ENCODE results near the gene KRT83.

Gene KRT83

GRCh38 chr12:52267266-52267665 lies 53.9 kb downstream of the KRT83 start:
- Histone ChIP-seq H3K4me3 (ENCODE audit: low read depth, low read length) (no peak overlapping the region), H3K27ac (no peak overlapping the region), H3K4me2 (ENCODE audit: low read length) (no peak overlapping the region), H3K27me3 (ENCODE audit: control insufficient read depth, insufficient read depth, low read length) (no peaks in the 10 kb centered on the region), H3K36me3 (ENCODE audit: control insufficient read depth, insufficient read depth, low read length) (no peaks in the 10 kb centered on the region), H3K9me3 (ENCODE audit: control insufficient read depth, low read length) (no peaks in the 10 kb centered on the region), H3K79me2 (no peaks in the 10 kb centered on the region), H3K9ac (no peak overlapping the region), H3K4me1 (no peaks in the 10 kb centered on the region), H2AFZ (no peak overlapping the region)
- no peak for TF ChIP-seq CTCF (IDR thresholded peaks at IDR 0.05)

- Histone ChIP-seq H3K27me3 (ENCODE audit: control insufficient read depth, insufficient read depth, low read length) (no peaks in the 10 kb centered on the region), H3K27ac (no peak overlapping the region), H3K9me3 (ENCODE audit: control insufficient read depth, low read length) (no peaks in the 10 kb centered on the region), H3K4me2 (ENCODE audit: low read length) (no peak overlapping the region), H3K4me1 (no peaks in the 10 kb centered on the region), H2AFZ (no peak overlapping the region), H3K36me3 (ENCODE audit: control insufficient read depth, insufficient read depth, low read length) (no peaks in the 10 kb centered on the region), H3K4me3 (ENCODE audit: low read depth, low read length) (no peak overlapping the region), H3K9ac (no peak overlapping the region), H3K79me2 (no peaks in the 10 kb centered on the region)
- TF ChIP-seq CTCF (IDR thresholded peaks at IDR 0.05), result no peak
Observed at GRCh38 chr12:52266514-52266913, 54.7 kb downstream of the KRT83 start.

DNA sequence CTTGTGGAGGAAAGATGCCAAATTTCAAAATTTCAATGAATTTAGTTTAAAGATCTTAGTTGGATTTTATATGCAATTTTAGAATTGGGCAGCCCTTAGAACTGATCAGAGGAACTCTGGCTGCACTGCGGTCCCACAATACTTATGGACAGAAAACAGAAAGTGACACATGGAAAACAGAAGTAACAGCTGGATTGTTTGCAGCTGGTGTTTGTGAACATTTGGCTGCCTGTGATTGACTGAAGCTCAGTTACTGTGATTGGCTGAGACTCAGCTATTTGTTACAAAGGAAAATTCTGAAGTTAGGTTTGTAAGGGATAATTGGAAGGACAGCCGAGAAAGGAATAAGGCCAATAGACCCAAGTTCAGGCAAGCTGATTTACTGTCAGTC lies 56.8 kb downstream of the KRT83 start:
- no peaks in the 10 kb centered on the region for H3K9me3 ChIP-seq (ENCODE audit: control insufficient read depth, low read length)
- no peak overlapping the region for H3K27ac ChIP-seq
- no peaks in the 10 kb centered on the region for H3K27me3 ChIP-seq (ENCODE audit: control insufficient read depth, insufficient read depth, low read length)
- H3K4me3 ChIP-seq (ENCODE audit: low read depth, low read length), result no peak overlapping the region
- no peak for TF ChIP-seq CTCF (IDR thresholded peaks at IDR 0.05)
- no peaks in the 10 kb centered on the region for H3K36me3 ChIP-seq (ENCODE audit: control insufficient read depth, insufficient read depth, low read length)
- H3K4me2 ChIP-seq (ENCODE audit: low read length), result no peak overlapping the region
- no peaks in the 10 kb centered on the region for H3K79me2 ChIP-seq
- H2AFZ ChIP-seq, result no peak overlapping the region
- H3K4me1 ChIP-seq, result peaks cover 8% of the 10 kb centered on the region
- no peak overlapping the region for H3K9ac ChIP-seq

All from parathyroid adenoma (tissue), 2 donors.